HG02798 (cell line): ENCODE results near the gene COL23A1.
"Not testable (repeated sequence)": the region's sequence is repeated elsewhere in the genome, so short reads cannot be mapped to it uniquely, and the experiment has no call there.

Source experiments
- ATAC-seq: cut with Tn5 transposase; IDR thresholded peaks from one replicate; pipeline ENCODE4 v1.9.1; 2021; ENCODE audit warnings: mild to moderate bottlenecking; ENCODE audit not compliant: unreplicated experiment, poor library complexity

The COL23A1 gene

DNA sequence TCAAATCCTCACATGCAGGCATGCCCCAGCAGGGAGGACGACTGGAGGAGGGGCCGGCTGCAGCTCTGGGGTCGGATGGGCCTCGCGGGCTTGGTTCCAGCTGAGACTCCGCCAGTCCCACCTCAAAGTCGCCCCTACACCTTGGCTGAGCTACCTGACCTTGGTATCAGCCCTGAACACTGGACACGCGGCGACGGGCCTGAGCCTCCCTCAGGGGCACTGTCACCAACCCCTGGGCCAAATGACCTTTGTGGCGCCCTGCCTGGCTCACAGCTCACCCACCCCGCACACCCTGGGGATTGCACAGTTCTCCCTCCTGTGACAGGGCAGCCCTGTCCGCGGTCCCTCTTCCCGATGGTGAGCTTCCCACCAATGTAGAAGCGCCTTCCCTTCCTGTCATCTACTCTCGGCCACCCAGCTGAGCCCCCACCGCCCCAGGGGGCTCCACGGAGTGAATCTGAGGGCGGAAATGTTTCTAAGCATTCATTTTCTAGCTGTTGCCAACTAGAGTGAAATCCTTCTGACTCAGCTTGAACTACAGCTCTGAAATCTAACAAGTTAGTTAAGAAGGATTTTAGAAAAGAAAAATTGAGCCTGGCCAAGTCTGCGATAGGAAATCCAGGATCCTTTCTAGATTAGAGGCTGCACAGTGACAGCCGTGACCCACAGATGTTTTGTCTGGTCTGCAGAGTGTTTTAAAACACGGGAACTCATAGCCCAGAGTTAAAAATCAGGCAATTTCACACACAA is 218.7 kb downstream of the COL23A1 start:
- no peak for ATAC-seq

- ATAC-seq: no peak
Measured at GRCh38 chr5:178370102-178370501, 220.1 kb downstream of the COL23A1 start.

DNA sequence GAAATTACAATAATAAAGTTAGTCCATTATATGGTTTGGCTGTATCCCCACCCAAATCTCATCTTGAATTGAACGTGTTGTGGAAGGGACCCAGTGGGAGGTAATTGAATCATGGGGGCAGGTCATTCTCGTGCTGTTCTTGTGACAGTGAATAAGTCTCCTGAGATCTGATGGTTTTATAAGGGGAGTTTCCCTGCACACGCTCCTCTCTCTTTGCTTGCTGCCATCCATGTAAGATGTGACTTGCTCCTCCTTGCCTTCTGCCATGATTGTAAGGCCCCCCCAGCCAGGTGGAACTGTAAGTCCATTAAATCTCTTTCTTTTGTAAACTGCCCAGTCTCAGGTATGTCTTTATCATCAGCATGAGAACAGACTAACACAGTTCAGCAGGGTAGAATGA is 220.7 kb downstream of the COL23A1 start:
- ATAC-seq: not testable (repeated sequence)

DNA sequence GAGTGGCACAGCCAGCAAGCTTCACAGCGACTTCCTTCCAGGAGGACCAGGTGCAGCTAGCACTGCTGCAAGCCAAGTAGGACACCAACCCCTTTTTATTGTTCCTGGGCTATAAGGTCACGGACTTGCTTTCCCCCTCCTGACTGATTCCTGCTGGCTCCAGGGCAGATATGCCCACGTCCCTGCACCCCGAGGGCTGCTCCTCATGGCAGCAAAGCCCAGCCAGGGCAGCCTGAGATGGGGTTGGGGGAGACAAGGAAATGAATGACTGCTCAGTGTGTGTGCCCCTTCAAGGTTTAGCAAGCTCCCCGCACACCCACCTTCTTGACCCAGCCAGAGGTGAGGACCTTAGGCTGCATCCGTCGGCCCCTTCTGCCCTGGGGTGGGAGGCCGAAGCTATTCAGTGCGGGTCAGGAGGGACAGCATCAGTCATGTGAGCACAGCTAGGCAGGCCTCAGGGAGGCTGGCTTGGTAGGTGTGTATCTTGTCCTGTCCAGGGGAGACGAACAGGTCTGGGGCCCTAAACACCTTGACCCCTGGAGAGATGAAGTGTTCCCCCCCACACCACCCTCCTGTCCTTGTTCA is 221.4 kb downstream of the COL23A1 start:
- ATAC-seq: no peak

DNA sequence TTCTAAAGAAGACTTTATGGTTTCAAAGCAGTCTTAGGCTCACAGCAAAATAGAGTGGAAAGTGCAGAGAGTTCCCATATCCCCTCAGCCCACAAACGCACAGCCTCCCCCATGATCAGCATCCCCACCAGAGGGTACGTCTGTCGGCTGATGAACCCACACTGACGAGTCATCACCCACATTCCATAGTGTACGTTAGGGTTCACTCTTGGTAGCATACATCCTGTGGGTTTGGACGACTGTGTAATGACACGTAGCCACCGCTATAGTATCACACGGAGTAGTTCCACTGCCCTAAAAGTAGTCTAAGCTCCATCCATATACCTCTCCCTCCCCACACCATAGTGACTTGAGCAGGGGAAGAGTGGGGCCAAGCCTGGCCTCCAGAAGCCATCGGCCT is 221.9 kb downstream of the COL23A1 start:
- no peak for ATAC-seq

DNA sequence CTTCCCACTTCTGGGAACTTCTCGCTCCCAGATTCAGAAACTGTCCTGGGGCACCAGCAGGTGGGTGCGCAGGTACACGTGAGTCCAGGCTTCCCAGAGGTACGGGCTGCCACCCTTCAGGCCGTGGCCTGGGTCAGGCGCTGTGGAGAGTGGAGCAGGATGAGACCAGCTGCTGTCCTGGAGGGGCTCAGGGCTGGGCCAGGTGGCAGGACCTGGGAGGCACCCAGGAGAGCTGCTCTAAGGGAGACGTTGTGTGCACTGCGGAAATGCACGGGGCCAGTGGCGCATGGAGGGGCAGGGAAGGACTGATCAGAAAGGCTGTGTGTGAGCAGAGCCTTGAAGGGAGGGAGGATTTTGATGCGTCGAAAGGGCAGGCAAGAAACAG is 222.5 kb downstream of the COL23A1 start:
- ATAC-seq: no peak

- no peak for ATAC-seq
Measured at GRCh38 chr5:178366998-178367735, 223.0 kb downstream of the COL23A1 start.

GRCh38 chr5:178365501-178366440 is 224.4 kb downstream of the COL23A1 start:
- ATAC-seq: no peak

DNA sequence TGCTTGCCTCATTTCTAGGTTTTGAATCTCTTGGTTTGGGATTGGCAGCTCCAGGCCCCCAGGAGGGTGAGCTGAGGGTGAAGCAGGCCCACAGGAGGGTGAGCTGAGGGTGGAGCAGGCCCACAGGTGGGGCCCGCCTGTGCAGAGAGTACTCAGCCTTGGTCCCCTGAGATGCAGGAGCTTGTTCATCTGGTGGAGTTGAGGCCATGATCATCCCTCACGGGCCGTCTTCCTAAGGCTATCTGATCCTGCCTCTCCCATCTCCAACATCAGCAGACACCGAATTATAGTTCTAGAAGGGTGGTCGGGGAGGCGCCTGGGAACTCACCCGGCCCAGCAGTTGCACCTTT is 225.9 kb downstream of the COL23A1 start:
- ATAC-seq: no peak

DNA sequence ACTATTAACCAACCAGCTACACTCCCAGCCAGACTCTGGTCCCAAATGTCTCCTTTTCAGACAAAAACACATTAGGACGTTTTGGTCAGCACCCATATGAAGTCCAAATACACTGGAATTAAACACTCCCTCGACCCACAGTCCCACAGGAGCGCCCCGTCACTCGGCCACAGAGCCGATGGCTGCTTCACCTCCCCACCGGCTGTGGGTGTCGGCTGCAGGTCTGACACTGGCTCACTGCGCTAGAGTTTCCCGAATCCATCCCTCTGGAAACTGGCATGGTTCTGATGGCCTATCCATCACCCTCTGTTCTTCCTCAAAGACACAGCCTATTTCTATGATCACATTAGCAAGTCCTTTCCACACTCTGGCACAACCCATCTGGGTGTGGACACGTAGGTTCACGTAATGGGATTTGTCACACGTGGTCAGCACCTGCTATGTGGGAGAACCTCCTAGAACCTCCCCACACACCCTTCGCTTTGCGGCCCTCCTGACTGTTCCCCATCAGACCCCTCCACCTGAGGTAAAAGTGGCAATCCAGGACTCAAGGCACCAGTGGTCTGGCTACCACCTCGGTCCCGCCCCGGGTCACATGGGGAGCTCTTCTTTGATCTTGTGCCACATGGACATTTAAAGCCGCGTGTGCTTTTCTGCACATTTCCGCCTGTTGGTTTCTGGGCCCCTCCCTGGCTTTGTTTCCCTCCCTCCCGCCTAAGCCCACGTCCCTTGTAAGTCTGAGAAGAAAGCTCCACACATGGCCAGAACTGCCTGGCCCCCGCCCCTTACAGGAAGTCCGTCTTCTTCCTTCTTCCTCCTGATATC is 226.5 kb downstream of the COL23A1 start:
- ATAC-seq: no peak

DNA sequence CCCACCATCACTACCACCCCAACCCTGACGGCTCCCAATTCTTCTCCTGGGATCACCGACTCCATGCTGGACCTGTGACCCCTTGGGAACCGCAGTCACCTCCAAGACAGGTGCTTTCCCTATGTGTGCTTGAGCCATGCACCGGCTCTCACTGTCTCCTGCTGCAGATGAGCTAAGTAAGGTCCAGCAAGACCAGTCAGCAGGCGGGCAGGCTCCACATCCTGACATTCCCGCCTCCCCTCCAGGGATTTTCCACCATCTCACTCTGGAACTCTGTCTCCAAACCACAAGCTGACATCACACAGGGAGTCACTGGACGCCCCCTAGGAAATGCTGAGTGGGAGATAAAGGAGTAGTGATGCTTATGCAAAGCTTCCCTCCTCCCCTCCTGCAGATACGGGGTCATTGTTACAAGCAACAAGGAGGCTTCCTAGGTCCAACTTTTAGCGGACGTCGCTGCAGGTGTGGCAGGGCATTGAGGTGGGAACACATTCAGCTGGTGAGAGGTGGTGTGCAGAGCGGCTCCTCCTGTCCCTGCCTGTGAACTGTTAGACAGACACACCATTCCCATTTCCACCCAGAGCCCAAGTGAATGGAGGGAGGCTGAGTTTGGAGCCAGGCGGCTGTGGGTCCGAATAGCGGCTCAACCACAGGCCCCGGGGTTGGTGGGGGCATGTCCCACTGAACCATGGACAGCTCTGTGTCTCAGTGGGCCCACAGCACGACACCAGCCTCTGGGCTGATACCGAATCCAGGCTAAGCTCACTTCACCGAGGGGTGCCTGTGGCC is 228.3 kb downstream of the COL23A1 start:
- ATAC-seq: no peak

DNA sequence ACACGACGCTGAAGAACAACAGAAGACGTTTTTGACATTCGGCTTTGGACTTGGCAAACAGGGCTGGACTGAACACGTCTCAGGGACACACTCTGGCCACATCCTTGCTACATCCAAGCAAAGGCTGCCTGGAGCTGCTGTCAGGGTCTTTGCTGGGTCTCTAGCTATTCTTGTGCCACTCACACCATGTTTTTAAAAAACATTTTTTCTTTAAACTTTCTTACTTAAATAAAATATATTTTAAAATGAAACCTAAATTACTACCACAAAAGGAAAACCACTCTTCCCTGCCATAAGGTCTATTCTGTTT is 229.3 kb downstream of the COL23A1 start:
- ATAC-seq: no peak

GRCh38 chr5:178360222-178360925 is 229.8 kb downstream of the COL23A1 start:
- ATAC-seq: no peak

DNA sequence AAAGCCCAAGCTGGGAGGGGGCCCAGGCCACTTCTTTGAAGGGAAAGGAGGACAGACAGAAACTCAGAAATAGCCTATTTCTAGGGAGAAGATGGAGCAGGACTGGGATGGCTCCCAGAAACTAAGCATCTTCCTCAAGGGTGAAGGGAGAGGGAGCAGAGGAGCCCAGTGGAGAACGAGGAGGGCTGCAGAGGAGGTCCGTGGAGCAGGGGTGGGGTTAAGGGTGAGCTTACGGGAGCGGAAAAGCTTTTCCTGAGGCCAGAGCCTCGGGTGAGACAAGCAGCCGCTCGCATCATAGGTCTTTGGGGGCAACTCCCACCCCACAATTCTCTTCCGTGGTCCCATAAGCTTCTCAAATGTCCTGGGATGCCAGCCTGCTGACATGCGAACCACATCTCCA is 230.5 kb downstream of the COL23A1 start:
- ATAC-seq: no peak

GRCh38 chr5:178357678-178358077 is 232.5 kb downstream of the COL23A1 start:
- no peak for ATAC-seq

GRCh38 chr5:178357121-178357521 is 233.1 kb downstream of the COL23A1 start:
- no peak for ATAC-seq

DNA sequence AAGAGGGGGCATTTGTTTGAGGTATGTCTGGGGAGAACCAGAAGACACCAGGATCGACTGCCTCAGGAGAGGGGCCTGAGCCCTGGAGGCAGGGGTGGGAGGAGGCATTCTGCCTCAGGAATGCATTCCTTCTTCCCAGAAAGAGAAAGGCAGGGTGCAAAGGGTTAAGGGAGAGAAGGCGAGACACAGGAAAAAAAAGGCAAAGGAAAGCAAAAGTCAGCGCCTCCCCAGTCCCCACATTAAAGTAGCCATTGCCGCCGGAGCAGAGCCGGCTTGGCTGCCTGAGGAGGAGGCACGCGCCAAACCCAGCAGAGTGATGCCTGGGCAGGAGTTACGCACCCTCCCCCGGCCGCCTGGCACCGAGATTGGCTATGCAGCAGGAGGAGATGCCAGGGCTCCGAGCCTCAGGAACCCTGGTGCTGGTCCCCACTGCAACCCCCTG is 233.7 kb downstream of the COL23A1 start:
- ATAC-seq: no peak

DNA sequence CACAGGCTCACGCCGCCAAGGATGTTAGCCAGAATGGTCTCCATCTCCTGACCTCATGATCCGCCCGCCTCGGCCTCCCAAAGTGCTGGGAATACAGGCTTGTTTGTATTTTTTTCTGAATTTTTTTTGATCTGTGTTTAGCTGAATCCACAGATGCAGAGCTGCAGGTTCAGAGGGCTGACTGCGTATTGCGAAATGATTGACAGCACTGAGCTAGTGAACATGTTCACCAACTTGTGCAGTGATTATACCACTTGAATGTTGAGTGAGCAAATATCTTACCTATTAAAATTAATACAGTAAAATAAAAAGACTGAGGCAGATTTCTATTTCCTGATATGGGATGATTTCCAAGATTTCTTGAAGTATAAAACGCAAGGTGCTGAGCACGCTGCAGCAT is 234.5 kb downstream of the COL23A1 start:
- ATAC-seq: no peak
